NCI-H226 (cell line): ENCODE data around the gene DYNC1LI1.
"Not testable (repeated sequence)": the region's sequence is repeated elsewhere in the genome, so short reads cannot be mapped to it uniquely, and the experiment has no call there.

Experiments used
- DNase-seq: peaks from one replicate; pipeline ENCODE4 v3.0.0-alpha.2; 2015

The DYNC1LI1 gene

DNA sequence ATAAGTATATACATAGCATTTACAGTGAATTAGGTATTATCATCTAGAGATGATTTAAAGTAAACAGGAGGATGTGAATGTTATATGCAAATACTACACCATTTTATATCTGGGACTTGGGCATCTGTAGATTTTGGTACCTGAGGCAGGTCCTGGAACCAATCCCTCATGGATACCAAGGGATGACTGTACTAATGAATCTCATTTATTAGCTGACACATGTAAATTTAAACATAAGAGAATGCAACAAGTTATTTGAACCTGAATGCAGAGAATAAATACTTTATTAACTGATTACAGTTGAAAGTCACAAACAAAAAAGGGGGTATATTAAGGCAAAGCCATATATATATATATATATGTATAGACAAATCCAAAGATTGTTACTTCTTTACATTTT, 44.9 kb downstream of the DYNC1LI1 start:
- DNase-seq, result no peak

DNA sequence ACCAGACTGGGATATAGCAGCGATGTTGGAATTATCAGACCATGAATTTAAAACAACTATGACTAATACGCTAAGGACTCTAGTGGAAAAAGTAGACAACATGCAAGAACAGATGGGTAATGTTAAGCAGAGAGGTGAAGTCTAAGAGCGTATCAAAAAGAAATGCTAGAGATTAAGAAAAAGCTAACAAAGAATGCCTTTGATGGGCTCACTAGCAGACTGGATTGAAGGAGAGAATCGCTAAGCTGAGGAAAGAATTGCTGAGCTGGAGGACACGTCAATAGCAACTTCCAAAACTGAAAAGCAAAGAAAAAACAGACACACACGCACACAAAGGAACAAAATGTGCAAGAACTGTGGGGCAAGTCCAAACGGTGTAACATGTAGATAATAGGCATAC, 48.0 kb downstream of the DYNC1LI1 start:
- no peak for DNase-seq

DNA sequence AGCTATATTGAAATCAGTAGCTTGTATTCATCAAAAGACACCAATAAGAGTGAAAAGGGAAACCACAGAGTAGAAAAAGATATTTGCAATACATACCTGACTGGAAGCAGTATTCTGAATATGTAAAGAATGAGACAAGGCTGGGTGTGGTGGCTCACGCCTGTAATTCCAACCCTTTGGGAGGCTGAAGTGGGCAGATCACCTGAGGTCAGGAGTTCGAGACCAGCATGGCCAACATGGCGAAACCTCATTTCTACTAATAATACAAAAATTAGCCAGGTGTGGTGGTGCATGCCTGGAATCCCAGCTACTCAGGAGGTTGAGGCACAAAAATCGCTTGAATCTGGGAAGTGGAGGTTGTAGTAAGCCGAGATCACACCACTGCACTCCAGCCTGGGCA, 51.7 kb downstream of the DYNC1LI1 start:
- not testable (repeated sequence) for DNase-seq

DNA sequence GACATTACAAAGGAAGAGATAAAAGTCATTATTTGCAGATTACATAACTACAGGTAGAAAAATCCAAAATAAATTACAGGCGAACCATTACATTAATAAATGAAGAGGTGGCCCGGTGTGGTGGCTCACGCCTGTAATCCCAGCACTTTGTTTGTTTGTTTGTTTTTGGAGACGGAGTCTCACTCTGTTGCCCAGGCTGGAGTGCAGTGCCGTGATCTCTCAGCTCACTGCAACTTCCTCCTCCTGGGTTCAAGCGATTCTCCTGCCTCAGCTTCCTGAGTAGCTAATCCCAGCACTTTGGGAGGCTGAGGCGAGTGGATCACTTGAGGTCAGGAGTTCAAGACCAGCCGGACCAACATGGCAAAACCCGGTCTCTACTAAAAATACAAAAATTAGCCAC, 53.9 kb downstream of the DYNC1LI1 start:
- DNase-seq, result not testable (repeated sequence)

DNA sequence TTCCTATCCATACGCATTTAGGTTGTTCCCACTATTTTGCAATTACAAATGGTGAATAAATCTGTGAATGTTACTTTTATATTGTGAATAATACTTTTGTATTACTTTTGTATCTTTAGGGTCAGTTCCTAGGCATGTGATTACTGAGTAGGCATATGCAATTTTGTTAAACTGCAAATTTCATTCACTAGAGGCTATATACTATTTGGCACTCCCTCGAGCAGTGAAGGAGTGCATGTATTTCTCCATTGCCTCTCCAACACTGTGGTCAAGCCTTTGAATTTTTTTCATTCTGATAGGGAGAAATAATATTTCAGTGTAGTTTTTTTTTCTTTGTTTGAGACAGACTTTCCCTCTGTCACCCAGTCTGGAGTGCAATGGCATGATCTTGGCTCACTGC, 59.7 kb downstream of the DYNC1LI1 start:
- DNase-seq, result no peak

DNA sequence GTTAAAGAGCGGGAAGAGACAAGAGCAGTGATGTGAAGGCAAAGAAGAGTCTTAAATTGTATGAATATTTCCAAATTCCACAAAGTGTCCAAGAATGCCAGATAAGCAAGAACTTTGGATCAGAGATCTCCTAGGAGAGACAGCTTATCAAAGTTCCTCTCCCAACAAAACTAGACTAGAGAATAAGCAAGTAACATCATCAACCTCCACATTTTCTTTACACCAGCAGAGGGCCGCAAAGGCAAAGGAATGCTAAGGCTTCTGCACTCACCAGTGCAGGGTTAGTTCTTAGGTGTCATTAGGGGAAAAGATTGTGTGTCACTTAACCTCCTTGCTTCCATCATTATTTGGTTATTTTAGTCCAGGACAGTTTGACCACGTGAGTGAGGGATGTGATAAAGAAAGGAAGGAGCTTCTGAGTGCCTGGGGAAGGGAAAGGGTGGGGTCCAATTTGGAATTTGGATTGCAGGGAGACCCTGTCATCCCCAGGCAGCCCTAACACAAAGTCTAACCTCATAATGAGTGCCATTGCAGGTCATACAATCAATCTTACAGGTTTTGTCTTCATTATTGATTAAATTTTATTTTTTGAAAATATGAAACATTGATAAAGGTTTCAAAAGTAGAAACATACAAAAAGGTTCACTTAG, 60.5 kb downstream of the DYNC1LI1 start:
- DNase-seq, result peak; percentile 48

DNA sequence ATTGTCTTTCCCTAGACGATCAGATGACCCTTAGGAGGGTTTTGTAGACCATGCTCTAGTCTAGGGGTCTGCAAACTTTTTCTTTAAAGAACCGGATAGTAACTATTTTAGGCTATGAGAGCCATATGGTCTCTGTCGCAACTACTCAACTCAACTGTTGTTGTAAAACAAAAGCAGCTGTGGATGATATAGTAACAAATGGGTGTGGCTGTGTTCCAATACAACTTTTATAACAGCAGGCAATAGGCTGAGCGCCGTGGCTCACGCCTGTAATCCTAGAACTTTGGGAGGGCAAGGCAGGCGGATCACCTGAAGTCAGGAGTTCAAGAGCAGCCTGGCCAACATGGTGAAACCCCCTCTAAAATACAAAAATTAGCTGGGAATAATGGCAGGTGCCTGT, 61.9 kb downstream of the DYNC1LI1 start:
- no peak for DNase-seq

DNA sequence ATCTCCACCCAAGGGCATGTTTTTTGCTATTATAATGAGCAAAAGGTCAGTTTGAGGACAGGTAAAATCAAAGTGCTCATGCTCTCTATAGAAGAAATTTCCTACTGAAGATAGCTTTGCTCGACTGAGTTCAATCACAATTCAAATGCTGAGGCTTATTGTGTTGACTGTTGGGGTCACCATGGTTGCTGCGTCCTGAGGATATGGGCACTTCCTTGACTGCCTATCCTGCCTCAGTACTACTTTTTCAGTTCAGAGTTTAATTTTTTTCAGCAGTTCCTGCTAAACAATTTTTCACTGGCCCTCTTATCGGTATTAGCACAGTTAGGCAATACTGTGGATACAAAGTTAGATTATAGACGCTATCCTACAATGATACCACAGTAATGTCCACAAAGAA, 64.2 kb downstream of the DYNC1LI1 start:
- DNase-seq, result no peak

DNA sequence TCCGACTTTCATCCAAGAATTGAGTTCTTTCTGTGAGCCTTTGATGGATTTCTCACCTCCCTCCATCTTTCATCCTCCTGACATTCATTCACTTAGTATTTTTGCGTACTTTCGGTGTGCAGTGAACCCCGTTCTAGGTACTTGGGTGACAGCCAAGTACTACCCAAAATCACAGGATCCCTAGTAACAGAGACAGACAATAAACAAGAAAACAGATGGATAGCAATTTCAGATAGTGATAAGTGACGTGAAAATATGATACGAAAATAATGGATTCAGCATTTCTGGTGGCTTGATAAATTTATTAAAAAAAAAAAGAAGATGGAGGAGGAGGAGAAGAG, 67.7 kb downstream of the DYNC1LI1 start:
- no peak for DNase-seq

DNA sequence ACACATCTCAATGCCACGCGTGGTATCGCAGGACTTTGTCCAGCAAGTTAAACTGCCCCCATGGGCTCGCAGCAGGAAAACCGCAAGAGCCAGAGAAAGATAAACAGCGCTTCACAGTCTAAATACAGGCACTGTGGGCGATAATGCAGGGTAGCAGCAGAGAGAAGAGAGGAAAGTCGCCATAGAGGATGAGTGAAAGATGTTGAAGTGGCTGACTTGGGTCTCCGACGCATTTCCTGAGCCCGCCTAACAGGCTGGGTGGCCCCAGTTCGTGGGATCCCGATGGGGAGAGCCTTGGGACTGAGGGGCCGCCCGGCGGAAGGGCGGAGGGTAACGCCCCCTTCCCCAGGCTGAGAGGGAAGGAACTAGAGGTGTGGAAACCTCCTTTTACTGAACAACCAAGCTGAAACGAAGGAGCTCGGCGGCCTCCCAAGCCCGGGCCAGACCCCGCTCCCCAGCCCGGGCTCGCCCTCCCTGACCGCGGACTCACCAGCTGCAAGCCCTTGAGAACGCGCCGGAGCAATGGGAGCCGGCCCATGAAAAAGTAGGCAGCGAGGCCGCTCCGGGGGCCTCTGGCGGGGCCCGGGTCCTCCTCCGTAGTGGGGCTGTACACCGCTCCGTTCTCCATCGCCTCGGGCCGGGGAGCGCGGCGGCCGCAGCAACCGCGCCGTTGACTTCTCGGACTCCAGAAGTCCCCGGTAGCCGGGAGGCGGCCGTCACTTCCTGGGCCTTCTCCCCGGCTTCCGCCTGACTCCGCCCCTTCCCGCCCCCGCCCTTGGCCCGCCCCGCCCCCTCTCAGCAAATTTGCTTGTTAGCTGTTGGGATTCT, 68.3 kb downstream of the DYNC1LI1 start, which contains the start of gene CMTM6:
TSS of gene CMTM6 (minus strand) at position 735 of the 828 bp plus-strand sequence. CDS start at position 628, 107 bp downstream.
- DNase-seq, result peak; percentile 69

DNA sequence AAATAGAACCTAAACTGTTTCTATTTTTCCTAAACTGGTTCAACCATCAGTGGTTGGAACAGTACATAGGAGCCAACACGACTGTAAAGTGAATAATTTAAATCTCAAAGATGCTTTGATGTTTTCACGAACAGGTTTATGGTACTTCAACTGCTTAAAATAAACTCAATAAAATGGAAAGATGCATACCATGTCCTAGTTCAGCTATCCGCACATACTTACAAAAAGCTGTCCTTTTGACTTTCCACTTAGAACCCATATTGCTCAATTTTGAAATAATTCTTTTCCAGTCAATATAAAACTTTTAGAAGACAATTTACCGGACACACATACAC, 68.9 kb downstream of the DYNC1LI1 start:
- DNase-seq, result no peak

DNA sequence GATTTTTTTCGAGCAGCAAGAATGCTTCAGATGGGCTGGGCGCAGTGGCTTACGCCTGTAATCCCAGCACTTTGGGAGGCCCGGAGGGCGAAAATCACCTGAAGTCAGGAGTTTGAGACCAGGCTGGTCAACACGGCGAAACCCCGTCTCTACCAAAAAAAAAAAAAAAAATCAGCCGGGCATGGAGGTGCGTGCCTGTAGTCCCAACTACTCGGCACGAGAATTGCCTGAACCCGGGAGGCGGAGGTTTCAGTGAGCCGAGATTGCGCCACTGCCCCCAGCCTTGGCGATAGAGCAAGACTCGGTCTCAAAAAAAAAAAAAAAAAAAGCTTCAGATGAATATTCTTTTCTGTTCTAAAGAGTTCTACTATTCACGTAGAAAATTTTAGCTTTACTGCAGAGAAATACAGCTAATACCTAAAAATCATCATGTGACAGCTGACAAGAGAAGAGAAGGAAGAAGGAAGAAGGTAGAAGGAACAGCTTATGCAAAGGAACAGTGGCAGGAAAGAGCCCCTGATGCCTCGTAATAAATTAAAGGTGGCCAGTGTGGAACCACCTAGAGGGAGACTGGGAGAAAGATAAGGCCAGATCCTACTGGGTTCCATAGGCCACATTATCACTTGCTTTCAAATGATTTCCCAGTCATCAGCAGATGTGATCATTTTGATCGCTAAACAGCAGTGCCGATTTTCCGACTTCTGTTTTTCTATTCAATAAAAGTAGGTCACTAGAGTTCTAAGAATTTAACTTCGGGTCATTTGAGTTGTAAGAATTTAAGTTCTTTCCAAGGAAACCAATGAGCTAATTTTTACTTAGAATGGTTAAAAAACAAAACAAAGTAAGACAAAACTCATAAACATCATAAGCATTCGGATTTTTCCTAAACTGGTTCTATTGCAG, 69.5 kb downstream of the DYNC1LI1 start:
- no peak for DNase-seq

DNA sequence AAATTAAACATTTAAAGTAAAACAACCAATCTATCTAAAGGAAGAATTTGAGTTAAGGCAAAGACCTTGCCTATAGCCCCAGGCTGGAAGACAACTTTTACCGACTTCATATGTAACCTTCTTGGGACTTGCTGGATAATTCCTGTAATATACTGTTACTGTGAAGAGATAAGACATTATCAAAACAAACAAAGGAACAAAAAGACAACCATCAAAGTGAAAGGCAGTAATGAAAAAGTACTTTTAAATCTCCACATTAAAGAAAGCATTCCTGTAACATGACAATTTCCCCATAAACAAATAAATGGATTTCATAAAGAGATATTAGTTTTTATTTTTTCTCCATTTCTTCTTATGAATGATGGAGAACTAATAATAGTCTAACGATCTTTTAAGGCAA, 70.4 kb downstream of the DYNC1LI1 start:
- no peak for DNase-seq

DNA sequence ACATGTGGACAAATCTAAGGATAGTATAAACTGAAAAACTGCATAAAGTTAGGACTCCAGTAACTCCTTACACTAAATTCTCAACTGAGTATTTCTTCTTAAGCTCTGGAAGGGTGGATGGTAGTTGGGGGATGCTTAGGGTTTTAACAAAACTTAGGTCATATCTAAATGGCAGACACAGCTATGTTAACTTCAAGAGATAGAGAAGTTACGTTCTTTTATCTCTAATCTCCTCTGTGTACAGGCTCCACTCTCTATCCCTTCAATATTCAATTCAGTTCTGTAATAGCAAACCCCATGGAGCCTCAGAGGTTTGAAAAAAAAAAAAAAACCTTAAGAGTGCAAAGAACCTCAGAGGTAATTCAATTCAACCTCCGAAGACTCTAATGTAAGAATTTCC, 71.1 kb downstream of the DYNC1LI1 start:
- no peak for DNase-seq

DNA sequence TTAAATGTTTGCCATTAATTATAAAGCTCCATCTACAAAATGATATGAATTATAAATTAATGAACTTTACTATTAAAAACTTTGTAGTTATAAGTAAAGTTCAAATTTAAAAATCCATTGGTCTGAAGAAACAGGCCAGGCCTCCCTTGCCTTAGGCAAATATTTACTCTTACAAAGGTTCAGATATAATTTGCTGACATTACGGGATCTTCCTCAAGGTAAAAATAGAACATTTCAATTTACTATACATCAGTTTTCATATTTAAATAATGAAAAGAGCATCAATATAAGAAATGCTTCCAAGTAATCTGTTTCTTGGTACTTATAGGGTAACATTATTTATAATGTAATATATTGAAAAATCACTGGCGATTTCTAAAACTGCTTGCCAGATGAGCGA, 71.7 kb downstream of the DYNC1LI1 start:
- no peak for DNase-seq

DNA sequence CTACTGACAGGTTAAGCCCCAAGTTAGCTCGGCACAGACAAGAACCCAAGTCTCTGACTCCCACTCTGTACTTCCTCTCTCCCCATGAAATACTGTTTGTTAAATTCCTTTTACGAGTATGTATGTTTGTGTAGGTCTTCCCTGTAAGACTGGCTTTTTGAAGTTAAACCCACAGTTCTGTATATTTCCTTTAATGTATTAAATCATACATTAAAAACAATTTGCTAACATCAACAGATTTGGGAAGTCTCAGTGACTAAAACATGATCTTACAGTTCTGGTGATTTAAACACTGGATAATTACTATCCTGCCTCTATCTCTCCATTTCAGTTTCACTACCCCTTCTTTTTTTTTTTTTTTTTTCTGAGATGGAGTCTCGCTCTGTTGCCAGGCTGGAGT, 72.4 kb downstream of the DYNC1LI1 start:
- no peak for DNase-seq

DNA sequence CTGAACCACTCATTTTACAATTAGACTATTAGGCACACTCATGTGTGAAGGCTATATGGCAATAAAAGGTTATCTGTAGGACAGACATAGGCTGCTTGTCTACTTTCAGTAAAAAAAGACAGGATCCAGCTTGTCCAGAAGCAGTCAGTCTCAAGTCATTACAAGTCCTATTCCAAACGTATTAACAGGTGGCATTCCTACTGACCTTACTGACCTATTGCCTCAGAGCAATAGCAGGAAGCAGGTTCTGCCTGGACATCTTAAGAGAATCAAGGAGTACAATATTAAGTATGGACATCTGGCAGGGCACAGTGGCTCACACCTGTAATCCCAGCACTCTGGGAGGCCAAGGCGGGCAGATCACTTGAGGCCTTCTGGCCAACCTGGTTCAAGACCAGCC, 75.0 kb downstream of the DYNC1LI1 start:
- no peak for DNase-seq

DNA sequence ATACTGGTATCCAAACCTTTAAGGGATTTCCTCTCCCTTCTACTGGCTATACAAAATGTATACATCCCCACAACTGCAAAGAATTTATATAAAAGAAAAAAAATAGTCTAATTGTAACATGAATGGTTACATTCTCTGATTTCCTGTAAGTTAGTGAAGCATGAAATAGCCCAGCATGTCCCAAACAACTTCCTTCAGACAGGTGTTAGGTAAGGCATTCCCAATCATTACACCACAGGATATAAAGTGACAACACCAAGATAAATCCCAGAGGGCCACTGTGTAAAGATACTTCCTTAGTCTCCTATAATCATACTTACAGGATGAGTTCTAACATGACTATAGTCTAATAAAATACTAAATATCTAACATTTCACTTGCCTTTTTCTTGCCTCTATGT, 75.6 kb downstream of the DYNC1LI1 start:
- DNase-seq, result no peak

DNA sequence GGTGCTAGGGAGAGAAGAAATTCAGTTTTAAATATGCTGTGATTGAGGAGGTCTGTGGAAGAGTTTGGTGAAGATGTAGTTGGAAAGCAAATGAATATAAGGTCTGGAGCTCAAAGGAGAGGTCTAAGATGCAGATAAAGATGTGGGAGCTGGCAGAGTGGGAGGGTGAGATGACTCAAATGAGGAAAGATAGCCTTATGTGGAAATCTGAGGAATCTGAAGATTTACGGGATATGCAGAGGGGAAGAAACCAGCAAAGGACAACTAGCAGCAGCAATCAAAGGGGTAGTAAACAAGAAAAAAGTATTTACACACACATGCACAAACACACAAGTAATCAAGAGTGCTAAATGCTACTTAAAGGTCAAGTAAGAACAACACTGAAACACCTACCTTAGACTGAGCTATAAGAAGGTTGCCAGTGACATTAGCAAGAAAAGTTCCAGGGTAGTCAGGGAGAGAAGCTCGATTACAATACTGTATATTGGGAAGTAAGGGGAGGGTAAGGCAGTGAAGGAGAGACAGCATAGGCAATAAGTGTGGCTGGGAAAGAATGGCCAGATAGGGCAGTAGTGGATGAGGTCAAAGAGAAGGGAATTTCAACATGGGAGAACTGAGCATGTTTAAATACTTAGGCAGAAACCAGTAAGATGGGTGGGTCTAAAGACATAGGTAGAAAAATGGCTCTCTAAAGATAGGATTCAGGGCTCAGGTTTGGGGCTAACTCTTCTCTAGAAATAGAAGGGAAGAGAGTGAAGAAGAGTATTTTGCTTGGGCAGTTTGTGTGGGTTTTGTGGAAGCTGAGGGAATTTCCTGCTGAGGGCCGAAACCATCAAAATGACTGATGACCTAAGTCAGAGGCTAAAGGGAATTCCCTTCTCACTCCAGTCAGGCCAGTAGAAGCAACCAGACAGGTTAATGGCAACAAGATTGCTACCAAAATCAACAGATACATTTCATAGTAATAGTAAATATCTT, 76.9 kb downstream of the DYNC1LI1 start:
- DNase-seq, result peak; percentile 78

DNA sequence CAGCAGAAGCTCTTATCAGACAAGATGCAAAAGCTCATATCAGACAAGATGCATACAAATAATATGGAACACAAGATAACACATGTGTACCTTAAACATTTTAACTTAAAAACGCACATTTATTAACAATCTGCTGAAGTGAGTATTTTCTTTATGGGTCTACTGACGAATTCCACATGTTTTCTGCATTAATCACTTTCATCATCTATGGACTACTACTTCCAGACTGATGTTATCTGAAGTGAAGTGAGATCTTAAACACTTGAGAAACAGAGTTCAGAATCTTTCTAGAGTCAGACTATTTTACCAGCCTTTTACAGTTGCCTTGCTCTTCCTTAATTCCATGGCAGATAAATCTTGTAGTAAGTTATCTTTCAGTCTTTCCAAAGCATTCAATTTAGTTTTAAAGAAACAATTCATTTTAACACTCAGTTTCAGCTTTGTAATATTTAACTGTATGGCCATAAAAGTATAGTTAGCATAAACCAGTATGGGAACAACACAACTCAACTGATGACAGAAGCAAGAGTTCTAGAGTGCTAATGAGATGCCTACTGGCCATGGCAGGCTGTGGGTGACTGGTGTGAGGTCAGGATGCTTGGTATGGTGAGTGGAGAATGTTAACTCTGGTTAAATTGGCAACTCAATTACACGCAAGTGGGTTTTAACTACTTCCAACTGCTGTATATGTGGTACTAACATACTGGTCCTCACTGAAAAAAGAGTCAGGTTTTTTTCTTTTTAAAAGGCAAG, 77.8 kb downstream of the DYNC1LI1 start:
- DNase-seq, result no peak

DNA sequence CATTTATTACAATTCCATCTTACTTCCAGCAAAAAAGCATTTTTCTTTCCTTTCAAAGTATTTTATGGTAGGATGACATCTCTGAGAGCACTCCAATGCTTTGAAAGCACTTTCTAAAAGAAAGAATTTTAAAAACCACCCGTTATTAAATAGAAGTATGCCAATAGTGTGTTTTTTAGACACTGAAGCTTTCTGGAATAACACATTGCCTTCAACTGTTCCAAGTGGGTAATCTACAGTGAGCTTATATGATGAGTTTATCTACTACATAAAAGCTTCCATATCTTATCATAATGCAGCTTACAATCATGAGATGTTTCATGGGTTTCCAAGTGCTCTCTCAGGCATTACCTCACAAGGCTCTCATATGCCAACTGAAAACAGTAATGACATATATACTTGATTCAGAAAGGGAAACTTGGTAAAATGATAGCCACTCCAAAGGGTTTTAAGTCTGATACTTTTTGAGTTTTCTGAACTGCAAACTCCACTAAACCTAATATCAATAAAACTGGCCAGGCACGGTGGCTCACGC, 82.1 kb downstream of the DYNC1LI1 start:
- DNase-seq, result no peak
